Midbrain (tissue), 1 donor: ENCODE measurements around the gene KLHL5.
"Not testable (repeated sequence)": the region's sequence is repeated elsewhere in the genome, so short reads cannot be mapped to it uniquely, and the experiment has no call there.

Experiments used
- DNase-seq: peaks from one replicate; lab custom pipeline; 2025; lab: John Stamatoyannopoulos, UW

The KLHL5 gene, protein sequence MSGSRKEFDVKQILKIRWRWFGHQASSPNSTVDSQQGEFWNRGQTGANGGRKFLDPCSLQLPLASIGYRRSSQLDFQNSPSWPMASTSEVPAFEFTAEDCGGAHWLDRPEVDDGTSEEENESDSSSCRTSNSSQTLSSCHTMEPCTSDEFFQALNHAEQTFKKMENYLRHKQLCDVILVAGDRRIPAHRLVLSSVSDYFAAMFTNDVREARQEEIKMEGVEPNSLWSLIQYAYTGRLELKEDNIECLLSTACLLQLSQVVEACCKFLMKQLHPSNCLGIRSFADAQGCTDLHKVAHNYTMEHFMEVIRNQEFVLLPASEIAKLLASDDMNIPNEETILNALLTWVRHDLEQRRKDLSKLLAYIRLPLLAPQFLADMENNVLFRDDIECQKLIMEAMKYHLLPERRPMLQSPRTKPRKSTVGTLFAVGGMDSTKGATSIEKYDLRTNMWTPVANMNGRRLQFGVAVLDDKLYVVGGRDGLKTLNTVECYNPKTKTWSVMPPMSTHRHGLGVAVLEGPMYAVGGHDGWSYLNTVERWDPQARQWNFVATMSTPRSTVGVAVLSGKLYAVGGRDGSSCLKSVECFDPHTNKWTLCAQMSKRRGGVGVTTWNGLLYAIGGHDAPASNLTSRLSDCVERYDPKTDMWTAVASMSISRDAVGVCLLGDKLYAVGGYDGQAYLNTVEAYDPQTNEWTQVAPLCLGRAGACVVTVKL

GRCh38 chr4:39062094-39062769 is at the start of gene KLHL5:
Gene KLHL5 (plus strand): TSS chr4:39062232. CDS start chr4:39062653, 421 bp downstream.
- DNase-seq: no peak

DNA sequence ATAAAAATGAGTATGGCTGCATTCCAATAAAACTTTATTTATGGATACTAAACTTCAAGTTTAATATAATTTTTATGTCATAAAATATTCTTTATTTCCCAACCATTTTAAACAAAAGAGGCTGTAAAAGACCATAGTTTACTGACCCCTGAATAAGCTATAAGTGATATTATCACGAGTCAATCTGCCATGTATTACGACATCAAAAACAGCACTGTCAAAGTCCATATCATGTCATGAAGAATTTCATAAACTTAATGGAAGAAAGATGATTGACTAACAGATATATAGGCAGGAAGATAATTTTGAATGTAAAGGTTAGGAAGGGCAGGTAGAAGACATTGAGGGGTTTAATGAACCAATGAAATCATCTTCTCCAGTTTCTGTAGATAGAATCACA is 48.0 kb upstream of the KLHL5 start:
- DNase-seq: no peak

DNA sequence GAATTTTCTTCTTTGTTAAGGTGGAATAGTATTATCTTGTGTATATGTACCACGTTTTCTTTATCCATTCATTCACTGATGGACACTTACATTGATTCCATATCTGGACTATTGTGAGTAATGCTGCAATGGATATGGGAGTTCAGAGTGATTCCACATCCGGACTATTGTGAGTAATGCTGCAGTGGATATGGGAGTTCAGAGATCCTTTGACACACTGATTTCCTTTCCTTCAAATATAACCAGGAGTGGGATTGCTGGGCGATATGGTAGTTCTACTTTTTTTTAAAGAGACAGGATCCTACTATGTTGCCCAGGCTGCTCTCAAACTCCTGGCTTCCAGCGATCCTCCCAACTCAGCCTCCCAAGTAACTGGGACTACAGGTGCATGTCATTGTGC is 41.9 kb upstream of the KLHL5 start:
- no peak for DNase-seq

DNA sequence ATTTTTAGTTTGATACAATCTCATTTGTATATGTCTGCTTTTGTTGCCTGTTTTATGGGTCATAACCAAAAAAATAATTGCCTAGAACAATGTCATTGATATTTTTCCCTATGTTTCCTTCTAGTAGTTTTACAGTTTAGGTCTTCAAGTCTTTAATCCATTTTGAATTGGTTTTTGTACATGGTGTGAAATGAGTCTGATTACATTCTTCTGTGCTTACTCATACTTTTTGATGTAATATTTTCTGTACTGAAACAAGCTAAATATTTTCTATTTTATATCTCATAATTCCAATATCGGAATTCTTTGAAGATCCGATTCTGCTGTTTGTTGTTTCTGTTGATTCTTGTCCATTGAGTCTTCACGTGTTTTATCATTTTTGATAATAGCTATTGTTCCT is 40.4 kb upstream of the KLHL5 start:
- DNase-seq: no peak

DNA sequence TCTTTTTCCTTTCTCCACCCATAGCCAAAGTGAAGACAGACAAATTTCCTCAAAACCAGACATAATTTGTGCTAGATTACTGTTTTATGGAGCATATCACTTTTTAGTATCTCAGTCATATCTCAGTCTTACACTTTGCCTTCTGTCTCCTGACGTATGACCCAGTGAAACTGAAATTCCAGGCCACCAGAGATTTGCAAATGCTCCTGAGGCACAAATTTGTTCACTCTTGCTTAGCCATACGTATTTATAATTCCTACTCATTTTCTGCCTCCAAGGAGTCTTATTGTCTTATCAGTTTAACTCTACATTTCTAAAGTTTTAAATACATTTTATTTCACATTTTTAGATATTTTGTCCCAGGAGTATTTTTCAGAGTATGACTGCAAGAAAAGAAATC is 39.8 kb upstream of the KLHL5 start:
- DNase-seq: no peak

DNA sequence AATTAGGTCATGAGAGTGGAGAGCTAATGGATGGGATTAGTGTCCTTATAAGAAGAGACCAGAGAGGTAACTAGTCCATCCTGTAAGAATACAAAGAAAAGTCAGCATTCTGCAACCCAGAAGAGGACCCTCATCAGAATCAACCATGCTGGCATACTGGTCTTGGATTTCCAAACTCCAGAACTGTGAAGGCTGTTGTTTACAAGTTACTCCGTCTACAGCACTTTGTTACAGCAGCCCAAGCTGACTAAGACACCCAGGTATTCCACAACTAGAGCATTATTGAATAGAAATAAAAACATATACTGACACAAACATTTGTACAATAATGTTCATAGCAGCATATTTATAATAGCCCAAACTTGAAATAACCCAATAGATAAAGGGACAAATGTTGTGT is 39.0 kb upstream of the KLHL5 start:
- DNase-seq: no peak

DNA sequence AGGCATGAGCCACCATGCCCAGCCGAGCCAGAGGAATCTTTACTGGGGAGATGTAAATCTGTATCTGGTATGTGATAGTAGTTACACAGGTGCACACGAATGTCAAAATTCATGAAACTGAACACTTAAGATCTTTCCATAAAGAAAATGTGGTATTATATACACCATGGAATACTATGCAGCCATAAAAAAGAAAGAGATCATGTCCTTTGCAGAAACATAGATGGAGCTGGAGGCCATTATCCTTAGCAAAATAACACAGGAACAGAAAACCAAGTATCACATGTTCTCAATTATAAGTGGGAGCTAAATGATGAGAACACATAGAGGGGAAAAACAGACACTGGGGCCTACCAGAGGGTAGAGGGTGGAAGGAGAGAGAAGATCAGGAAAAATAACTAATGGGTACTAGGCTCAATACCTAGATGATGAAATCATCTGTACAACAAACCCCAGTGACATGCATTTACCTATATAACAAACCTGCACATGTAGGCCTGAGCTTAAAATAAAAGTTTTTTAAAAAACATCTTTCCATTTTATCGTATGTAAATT is 37.6 kb upstream of the KLHL5 start:
- DNase-seq: no peak

DNA sequence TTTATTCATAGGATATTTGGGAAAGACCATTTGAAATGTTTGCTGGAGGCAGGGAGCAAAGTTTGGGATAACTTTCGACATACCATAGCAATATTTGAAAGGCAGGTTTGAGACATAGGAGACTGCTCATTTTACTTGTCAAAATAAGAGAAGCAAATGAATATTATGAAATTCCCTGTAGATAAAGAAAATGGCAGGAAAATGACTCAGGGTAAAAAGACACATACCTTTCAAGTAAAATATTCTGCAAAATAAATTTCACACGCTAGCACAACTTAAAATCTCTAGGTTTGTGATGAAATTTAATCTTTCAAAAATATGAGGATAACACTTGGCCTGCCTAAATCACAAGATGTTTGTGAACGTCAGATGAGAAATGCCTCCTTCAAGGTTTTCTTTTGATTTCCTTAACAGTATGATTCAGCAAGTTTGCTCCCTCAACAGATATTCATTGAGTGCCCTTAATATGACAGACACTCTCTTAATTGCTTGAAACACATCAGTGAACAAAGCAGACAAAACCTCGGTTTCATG is 36.4 kb upstream of the KLHL5 start:
- DNase-seq: no peak

DNA sequence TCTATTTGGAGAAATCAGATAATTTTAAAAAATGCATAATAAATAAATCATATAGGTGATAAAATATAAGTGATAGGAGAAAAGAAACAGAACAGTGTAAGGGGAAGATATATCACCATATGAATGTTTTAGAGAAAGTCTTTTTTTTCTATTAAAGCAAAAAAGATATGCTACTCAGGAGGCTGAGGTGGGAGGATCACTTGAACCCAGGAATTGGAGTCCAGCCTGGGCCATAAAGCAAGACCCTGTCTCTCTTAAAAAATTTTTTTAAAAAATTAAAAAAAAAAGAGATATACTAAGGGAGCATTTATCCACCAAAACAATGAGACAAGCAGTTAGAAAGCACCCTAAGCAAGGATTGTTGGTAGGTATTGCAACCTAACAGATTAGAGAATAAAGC is 35.9 kb upstream of the KLHL5 start:
- no peak for DNase-seq

DNA sequence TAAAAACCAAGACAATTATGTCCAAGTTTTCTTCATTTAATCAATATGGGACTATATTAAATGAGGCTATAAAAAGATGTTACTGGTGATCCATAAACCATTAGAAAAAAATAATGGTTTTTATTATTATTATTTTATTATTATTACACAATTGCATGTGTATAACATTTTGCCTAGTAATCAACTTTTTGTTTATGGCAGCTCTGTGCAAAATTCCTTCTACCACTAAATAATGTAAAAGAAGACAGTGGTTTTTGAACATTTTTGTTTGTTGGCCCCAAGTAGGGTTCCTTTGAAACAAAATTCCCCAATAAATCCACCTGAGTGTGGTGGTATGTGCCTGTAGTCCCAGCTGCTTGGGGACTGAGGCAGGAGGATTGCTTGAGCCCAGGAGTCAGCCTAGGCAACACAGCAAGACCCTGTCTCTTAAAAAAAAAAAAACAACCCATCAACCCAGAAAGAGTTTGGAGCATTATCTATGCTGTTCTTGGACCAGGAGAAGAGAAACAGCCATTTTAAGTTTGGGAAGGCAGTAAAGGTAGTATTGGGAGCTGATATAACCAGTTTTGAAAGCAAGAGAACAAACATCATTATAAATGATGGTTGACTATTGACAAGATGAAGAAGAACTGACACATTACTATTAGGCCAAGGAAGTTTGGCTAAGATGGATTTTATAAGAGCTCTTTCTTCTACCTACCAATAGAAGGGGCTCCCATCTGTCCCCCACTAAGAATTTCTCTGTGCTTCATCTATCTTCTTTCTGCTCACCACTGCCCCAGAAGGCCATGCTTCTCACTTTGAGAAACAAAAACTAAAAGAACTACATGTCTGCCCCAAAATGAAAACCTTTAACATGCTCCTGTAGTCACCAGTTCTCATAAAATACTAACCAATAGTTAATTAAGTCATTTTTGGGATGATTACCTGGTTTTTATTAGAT is 32.0 kb upstream of the KLHL5 start:
- DNase-seq: no peak

GRCh38 chr4:39030725-39031124 is 31.3 kb upstream of the KLHL5 start:
- DNase-seq: no peak

GRCh38 chr4:39031590-39032020 is 30.4 kb upstream of the KLHL5 start:
- not testable (repeated sequence) for DNase-seq

DNA sequence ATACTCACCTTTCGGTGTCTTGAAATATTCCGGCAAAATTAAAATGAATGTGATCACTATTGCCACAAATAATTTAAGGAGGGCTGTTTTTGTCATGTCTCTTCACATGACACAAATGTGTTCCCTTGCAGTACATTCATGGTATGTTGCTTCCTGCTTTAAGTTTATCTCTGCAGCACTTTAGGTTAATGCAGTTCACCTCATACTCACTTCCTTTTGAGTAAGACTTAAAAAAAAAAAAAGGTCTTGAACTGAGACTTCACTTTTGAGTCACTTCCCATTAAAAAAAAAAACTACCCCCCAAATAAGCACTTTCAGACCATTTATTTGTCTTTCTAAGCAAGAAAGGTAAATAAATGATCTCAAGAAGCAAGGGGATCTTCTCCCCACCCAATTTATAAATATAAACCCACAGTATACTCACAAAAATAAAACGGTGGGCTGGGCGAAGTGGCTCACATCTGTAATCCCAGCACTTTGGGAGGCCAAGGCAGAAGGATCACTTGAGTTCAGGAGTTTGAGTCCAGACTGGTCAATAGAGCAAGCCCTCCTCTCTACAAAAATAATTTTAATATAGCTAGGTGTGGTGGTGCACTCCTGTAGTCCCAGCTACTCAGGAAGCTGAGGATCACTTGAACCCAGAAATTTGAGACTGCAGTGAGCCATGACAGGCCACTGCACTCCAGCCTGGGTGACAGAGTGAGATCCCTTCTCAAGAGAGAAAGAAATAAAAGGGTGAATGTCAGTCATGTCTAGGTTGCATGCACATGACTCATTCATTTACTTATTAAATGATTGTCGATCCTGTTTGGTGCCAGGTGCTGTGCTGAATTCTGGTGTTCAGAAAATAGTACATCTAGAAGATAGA is 29.6 kb upstream of the KLHL5 start, which contains the start of gene TMEM156:
Gene TMEM156, minus strand, starts transcription at position 192 of the 868 bp plus-strand sequence. Its CDS starts 96 bp downstream, at position 96.
- DNase-seq: no peak

GRCh38 chr4:39036172-39036571 is 25.9 kb upstream of the KLHL5 start:
- no peak for DNase-seq

GRCh38 chr4:39037491-39037825 is 24.6 kb upstream of the KLHL5 start:
- no peak for DNase-seq

- DNase-seq: no peak
Measured at GRCh38 chr4:39037941-39038340, 24.1 kb upstream of the KLHL5 start.

DNA sequence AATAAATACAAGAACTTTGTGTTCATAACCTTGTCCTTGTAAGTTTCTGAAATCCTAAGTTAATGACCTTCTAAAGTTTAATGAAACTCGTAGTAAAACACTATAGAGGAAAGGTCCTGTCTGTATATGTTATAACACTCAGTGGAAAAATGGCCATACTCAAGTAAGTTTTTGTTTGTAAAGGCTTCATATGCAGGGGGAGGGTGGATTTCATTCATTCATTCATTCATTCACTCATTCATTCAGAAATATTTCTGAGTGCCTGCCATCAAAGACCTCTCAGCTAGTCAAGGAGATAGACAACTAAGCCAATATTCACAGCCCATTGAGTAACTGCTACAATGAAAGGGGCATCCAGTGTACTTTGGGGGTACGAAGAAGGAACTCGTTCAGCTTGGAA is 22.9 kb upstream of the KLHL5 start:
- no peak for DNase-seq

GRCh38 chr4:39042366-39042765 is 19.7 kb upstream of the KLHL5 start:
- peak; percentile 41 for DNase-seq

DNA sequence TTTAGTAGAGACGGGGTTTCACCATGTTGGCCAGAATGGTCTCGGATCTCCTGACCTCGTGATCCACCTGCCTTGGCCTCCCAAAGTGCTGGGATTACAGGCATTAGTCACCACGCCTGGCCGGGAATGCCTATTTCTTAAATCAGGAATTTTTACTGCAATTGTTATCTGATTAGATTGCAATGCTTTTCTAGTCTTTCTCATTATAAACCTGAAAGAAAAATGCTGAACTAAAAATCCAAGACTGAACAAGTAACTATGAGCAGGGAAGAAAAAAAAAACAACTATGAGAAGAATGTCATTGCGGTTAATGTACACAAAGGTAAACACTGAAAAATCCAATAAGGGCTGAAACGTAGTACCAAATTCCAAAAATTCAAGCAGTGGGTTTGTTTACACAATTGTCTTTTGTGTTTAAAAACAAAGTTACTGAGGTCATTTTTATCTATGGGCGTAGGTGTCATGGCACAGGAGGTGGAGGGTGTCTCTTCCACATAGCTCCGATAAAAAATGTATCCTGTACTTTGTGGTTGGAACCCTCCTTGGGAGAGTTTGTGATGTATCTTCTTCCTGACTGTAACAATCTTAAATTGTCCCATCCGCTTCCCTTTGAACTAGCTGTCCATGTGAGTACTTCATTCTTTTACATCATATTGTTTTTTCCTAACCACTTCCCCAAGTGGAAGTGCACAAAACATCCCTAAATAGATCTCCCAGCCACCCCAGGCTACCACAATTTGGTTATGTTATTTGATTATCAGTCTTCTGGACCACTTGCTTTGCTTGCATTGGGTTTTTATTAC is 18.8 kb upstream of the KLHL5 start:
- DNase-seq: peak; percentile 47
